ENCODE results near the gene TKT. TPM values are rescaled to one million over a fixed set of nuclear protein-coding genes. Genes with fewer than 3 reads are reported as not detected.

TKT gene
- total and polyA plus RNA-seq, 2 of the 13 experiments (the other 11 are each of a cell fraction or from before 2014, with no cell fraction given): 150 to 238 TPM

- no peak for TF ChIP-seq ZNF724P (CRISPR knock-in tag; IDR thresholded peaks at IDR 0.05; ENCODE audit: borderline replicate concordance)
- no peak for TF ChIP-seq ZBTB42 (CRISPR knock-in tag; IDR thresholded peaks at IDR 0.05)
- no peak for TF ChIP-seq SALL1 (CRISPR knock-in tag; IDR thresholded peaks at IDR 0.05)
- TF ChIP-seq, protein P1, sequence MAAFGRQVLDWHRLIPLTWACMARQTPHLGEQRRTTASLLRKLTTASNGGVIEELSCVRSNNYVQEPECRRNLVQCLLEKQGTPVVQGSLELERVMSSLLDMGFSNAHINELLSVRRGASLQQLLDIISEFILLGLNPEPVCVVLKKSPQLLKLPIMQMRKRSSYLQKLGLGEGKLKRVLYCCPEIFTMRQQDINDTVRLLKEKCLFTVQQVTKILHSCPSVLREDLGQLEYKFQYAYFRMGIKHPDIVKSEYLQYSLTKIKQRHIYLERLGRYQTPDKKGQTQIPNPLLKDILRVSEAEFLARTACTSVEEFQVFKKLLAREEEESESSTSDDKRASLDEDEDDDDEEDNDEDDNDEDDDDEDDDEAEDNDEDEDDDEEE (CRISPR knock-in tag; IDR thresholded peaks at IDR 0.05): no peak
- TF ChIP-seq NR2F2 (IDR thresholded peaks at IDR 0.05; ENCODE audit: borderline replicate concordance, low read depth): no peak
- TF ChIP-seq KMT2A (CRISPR knock-in tag; IDR thresholded peaks at IDR 0.05): no peak
- TF ChIP-seq ZNF776 (CRISPR knock-in tag; IDR thresholded peaks at IDR 0.05): no peak
- TF ChIP-seq NCOA1 (CRISPR knock-in tag; IDR thresholded peaks at IDR 0.05): 0 out of 2 replicates have a peak, but pooled peaks have one; percentile 24
- no peak for TF ChIP-seq ZNF710 (CRISPR knock-in tag; IDR thresholded peaks at IDR 0.05; ENCODE audit: borderline replicate concordance)
- TF ChIP-seq, protein P2, sequence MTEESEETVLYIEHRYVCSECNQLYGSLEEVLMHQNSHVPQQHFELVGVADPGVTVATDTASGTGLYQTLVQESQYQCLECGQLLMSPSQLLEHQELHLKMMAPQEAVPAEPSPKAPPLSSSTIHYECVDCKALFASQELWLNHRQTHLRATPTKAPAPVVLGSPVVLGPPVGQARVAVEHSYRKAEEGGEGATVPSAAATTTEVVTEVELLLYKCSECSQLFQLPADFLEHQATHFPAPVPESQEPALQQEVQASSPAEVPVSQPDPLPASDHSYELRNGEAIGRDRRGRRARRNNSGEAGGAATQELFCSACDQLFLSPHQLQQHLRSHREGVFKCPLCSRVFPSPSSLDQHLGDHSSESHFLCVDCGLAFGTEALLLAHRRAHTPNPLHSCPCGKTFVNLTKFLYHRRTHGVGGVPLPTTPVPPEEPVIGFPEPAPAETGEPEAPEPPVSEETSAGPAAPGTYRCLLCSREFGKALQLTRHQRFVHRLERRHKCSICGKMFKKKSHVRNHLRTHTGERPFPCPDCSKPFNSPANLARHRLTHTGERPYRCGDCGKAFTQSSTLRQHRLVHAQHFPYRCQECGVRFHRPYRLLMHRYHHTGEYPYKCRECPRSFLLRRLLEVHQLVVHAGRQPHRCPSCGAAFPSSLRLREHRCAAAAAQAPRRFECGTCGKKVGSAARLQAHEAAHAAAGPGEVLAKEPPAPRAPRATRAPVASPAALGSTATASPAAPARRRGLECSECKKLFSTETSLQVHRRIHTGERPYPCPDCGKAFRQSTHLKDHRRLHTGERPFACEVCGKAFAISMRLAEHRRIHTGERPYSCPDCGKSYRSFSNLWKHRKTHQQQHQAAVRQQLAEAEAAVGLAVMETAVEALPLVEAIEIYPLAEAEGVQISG (CRISPR knock-in tag; IDR thresholded peaks at IDR 0.05): no peak
- no peak for TF ChIP-seq TARDBP (CRISPR knock-in tag; IDR thresholded peaks at IDR 0.05)
- 0 out of 2 replicates have a peak, but pooled peaks have one; percentile 40 for TF ChIP-seq POLR2G (IDR thresholded peaks at IDR 0.05; ENCODE audit: low read depth, low read length)
- TF ChIP-seq ZNF335 (CRISPR knock-in tag; IDR thresholded peaks at IDR 0.05): peak; percentile 90
- TF ChIP-seq MTA3 (CRISPR knock-in tag; IDR thresholded peaks at IDR 0.05): no peak
- no peak for TF ChIP-seq ZNF510 (CRISPR knock-in tag; IDR thresholded peaks at IDR 0.05; ENCODE audit: low read depth)
- TF ChIP-seq ZNF720 (CRISPR knock-in tag; IDR thresholded peaks at IDR 0.05): no peak
- TF ChIP-seq, protein P3, sequence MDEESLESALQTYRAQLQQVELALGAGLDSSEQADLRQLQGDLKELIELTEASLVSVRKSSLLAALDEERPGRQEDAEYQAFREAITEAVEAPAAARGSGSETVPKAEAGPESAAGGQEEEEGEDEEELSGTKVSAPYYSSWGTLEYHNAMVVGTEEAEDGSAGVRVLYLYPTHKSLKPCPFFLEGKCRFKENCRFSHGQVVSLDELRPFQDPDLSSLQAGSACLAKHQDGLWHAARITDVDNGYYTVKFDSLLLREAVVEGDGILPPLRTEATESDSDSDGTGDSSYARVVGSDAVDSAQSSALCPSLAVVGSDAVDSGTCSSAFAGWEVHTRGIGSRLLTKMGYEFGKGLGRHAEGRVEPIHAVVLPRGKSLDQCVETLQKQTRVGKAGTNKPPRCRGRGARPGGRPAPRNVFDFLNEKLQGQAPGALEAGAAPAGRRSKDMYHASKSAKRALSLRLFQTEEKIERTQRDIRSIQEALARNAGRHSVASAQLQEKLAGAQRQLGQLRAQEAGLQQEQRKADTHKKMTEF (CRISPR knock-in tag; IDR thresholded peaks at IDR 0.05): 0 out of 2 replicates have a peak, but pooled peaks have one; percentile 11
- 0 out of 2 replicates have a peak, but pooled peaks have one; percentile 17 for TF ChIP-seq ZBTB7B (CRISPR knock-in tag; IDR thresholded peaks at IDR 0.05)
- no peak for TF ChIP-seq HBP1 (CRISPR knock-in tag; IDR thresholded peaks at IDR 0.05; ENCODE audit: low read depth)
- TF ChIP-seq ATF5 (CRISPR knock-in tag; IDR thresholded peaks at IDR 0.05; ENCODE audit: low read depth): no peak
These were observed 3.8 kb upstream of the TKT start (continued) for GRCh38 chr3:53259427-53260259.
